ENCODE results near the gene TNNT2.
A peak's percentile ranks its signal among the peaks of the same experiment; 100 is the strongest.

Gene TNNT2

GRCh38 chr1:201421041-201421440 lies 43.6 kb upstream of the TNNT2 start:
- no peak overlapping the region for H3K4me3 ChIP-seq (replicated peaks in 1 of 2; ENCODE audit: low read depth in 2 of 2, low read length in 2 of 2)
- TF ChIP-seq CTCF (IDR thresholded peaks at IDR 0.05; ENCODE audit: low read depth, low read length): no peak
- no peak for DNase-seq (ENCODE audit: low read depth in 2 of 2)

DNA sequence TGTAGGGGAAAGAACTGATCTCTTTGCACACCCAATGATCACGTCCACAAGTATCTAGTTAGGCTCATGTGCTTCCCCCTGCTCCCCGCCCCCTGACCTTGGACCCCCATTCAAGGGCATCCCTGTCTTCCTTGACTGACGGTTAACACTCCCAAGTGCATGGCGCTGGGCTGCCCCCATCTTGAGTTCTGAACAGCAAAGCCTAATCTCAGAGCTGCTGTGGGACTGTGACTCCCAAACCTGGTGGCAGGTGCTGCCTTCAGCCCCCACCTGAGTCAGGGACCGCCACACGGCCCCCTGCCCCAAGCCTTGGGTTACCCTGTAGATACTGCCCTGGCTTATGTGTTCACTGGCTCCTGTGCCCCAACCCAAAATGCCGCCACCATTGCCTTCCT lies 43.1 kb upstream of the TNNT2 start:
- no peak for TF ChIP-seq CTCF (IDR thresholded peaks at IDR 0.05; ENCODE audit: low read depth, low read length)
- no peak overlapping the region for H3K4me3 ChIP-seq (replicated peaks in 1 of 2; ENCODE audit: low read depth in 2 of 2, low read length in 2 of 2)

DNA sequence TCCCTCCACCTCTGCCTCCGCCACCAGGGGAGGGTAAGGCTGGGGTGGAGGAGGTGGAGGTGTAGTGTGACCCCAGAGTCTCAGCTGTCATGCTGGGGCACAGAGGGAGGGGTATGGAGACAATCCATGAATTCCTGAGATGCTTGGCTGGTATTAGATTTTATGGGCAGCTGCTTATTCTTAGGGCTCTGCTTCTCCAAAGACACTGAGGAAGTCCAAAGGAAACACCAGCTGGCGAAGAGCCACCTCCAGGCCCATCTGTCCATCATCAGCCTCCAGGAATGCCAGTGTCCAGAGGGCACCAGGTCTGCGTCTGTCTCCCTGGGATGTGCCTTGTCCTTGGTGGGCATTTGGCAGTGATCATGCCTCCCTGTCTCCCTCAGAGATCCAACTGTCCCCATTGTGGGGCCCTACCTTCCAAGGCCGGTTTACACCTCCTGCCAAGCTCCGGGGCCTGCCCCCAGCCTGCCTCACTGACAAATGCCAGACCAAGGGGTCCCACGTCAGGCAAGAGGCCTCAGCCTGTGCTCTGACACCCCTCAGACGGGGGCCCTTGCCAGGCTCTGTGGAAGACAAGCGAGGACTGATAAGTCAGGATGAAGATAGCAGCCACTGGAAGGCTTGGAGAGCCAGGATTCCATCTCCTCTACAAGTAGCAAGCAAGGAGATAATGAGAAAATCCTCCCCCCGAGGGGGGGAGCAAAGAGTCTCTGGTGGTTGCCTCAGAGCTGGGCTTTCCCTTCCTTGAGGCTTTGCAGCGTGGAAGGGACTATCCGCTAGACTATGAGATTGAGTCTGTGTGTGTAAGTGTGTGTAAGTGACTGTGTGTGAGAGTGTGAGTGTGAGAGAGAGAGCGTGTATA lies 42.5 kb upstream of the TNNT2 start:
- DNase-seq (ENCODE audit: low read depth in 2 of 2): peak in 1 of 2 donors; percentile 30
- no peak overlapping the region for H3K4me3 ChIP-seq (replicated peaks in 1 of 2; ENCODE audit: low read depth in 2 of 2, low read length in 2 of 2)
- no peak for TF ChIP-seq CTCF (IDR thresholded peaks at IDR 0.05; ENCODE audit: low read depth, low read length)

More for the DNA sequence above, 43.1 kb upstream of the TNNT2 start:
- no peak for DNase-seq (ENCODE audit: low read depth in 2 of 2)

DNA sequence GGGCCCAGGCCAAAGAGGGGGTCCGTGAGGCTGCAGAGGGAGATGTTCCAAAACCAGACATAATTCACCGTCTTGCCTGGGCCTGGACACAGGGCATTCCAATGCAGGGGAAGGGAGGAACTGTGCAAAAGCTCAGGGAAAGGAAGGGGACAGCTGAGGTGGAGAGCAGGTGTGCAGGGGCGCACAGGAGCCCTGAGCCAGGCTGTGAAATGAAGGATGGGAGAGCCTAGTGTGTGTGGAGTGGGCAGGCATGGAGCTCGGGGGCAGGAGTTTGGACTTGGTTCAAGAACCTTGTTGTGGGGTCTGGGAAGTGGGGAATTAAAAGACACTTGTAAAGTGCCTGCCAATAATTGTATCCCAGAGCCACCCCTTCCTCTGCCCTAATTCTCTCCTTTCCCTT lies 41.8 kb upstream of the TNNT2 start:
- DNase-seq (ENCODE audit: low read depth in 2 of 2): no peak
- TF ChIP-seq CTCF (IDR thresholded peaks at IDR 0.05; ENCODE audit: low read depth, low read length): no peak
- no peak overlapping the region for H3K4me3 ChIP-seq (replicated peaks in 1 of 2; ENCODE audit: low read depth in 2 of 2, low read length in 2 of 2)

GRCh38 chr1:201418461-201418860 lies 41.0 kb upstream of the TNNT2 start:
- no peak for DNase-seq (ENCODE audit: low read depth in 2 of 2)
- no peak overlapping the region for H3K4me3 ChIP-seq (replicated peaks in 1 of 2; ENCODE audit: low read depth in 2 of 2, low read length in 2 of 2)
- TF ChIP-seq CTCF (IDR thresholded peaks at IDR 0.05; ENCODE audit: low read depth, low read length): no peak

- H3K4me3 ChIP-seq (replicated peaks in 1 of 2; ENCODE audit: low read depth in 2 of 2, low read length in 2 of 2): no peak overlapping the region
- TF ChIP-seq CTCF (IDR thresholded peaks at IDR 0.05; ENCODE audit: low read depth, low read length): no peak
- no peak for DNase-seq (ENCODE audit: low read depth in 2 of 2)
Observed at GRCh38 chr1:201414051-201414738, 36.7 kb upstream of the TNNT2 start.
